Retinal pigment epithelial cell (primary cell): ENCODE data around the gene CLEC18A.
A peak's percentile ranks its signal among the peaks of the same experiment; 100 is the strongest.
"Not testable (repeated sequence)": the region's sequence is repeated elsewhere in the genome, so short reads cannot be mapped to it uniquely, and the experiment has no call there.

ENCODE experiments used
- DNase-seq: peaks from one replicate; pipeline ENCODE4 v3.0.0-alpha.2; 2010; ENCODE audit warnings: low read depth
- H3K4me3 ChIP-seq: 2 replicates; pipeline ENCODE4 v1.5.1; 2011; ENCODE audit warnings: mild to moderate bottlenecking, low read length, control low read depth, moderate library complexity
- CTCF ChIP-seq: conservative IDR thresholded peaks from 2 replicates; pipeline ENCODE4 v1.5.1; 2011; ENCODE audit warnings: low read depth, low read length, control low read depth, inconsistent platforms

The CLEC18A gene

GRCh38 chr16:69940676-69941075 lies 10.5 kb upstream of the CLEC18A start:
- TF ChIP-seq CTCF = no peak
- DNase-seq = no peak
- no peak overlapping the region for H3K4me3 ChIP-seq

- no peak for TF ChIP-seq CTCF
- H3K4me3 ChIP-seq = no peak overlapping the region
- no peak for DNase-seq
Measured at GRCh38 chr16:69941251-69942098, 9.7 kb upstream of the CLEC18A start.

GRCh38 chr16:69942099-69942491 lies 9.0 kb upstream of the CLEC18A start:
- TF ChIP-seq CTCF = no peak

GRCh38 chr16:69942627-69943170 lies 8.4 kb upstream of the CLEC18A start:
- H3K4me3 ChIP-seq = no peak overlapping the region
- no peak for DNase-seq
- no peak for TF ChIP-seq CTCF

More at GRCh38 chr16:69942099-69942491, 9.0 kb upstream of the CLEC18A start:
- no peak overlapping the region for H3K4me3 ChIP-seq
- DNase-seq = no peak

GRCh38 chr16:69943241-69944036 lies 7.7 kb upstream of the CLEC18A start:
- H3K4me3 ChIP-seq, DNase-seq: not testable (repeated sequence)

GRCh38 chr16:69950411-69950810 lies 723 bp upstream of the CLEC18A start:
- DNase-seq, H3K4me3 ChIP-seq: not testable (repeated sequence)

- H3K4me3 ChIP-seq, DNase-seq: not testable (repeated sequence)
Measured at GRCh38 chr16:69951672-69952031, 518 bp downstream of the CLEC18A start.

GRCh38 chr16:69952116-69952515 lies 982 bp downstream of the CLEC18A start:
- not testable (repeated sequence) for H3K4me3 ChIP-seq, DNase-seq

GRCh38 chr16:69952572-69953355 lies 1.6 kb downstream of the CLEC18A start:
- not testable (repeated sequence) for H3K4me3 ChIP-seq, DNase-seq

GRCh38 chr16:69954241-69954640 lies 3.1 kb downstream of the CLEC18A start:
- DNase-seq, H3K4me3 ChIP-seq: not testable (repeated sequence)

GRCh38 chr16:69963312-69963711 lies 12.2 kb downstream of the CLEC18A start:
- DNase-seq, H3K4me3 ChIP-seq: not testable (repeated sequence)

- not testable (repeated sequence) for DNase-seq
- peak overlapping the region; percentile 37 for H3K4me3 ChIP-seq
Measured at GRCh38 chr16:69964960-69965660, 14.0 kb downstream of the CLEC18A start.

GRCh38 chr16:69965661-69966054 lies 14.5 kb downstream of the CLEC18A start:
- not testable (repeated sequence) for H3K4me3 ChIP-seq

More at GRCh38 chr16:69965661-69966054, 14.5 kb downstream of the CLEC18A start:
- DNase-seq = not testable (repeated sequence)
